Measurements from ENCODE around the gene TMEM120A.

- TF ChIP-seq CTCF (conservative IDR thresholded peaks at IDR 0.05; ENCODE audit: low read depth, low read length) (no peak), EZH2 (IDR thresholded peaks at IDR 0.05; ENCODE audit: low read length, unreplicated experiment) (no peak)
These were observed 39.0 kb downstream of the TMEM120A start for GRCh38 chr7:75955331-75955955.

All from PC-3 (cell line).